NK-92 (cell line): ENCODE measurements around the gene CPLX1.
"Not testable (repeated sequence)": the region's sequence is repeated elsewhere in the genome, so short reads cannot be mapped to it uniquely, and the experiment has no call there.

Experiments used
- DNase-seq: peaks from one replicate; lab custom pipeline; 2025; ENCODE audit not compliant: unreplicated experiment; lab: John Stamatoyannopoulos, UW

CPLX1 gene

GRCh38 chr4:779555-779954, 46.4 kb downstream of the CPLX1 start:
- no peak for DNase-seq

GRCh38 chr4:777520-778262, 48.2 kb downstream of the CPLX1 start:
- no peak for DNase-seq

- DNase-seq: no peak
Measured at GRCh38 chr4:776743-777441, 49.0 kb downstream of the CPLX1 start.

GRCh38 chr4:775485-775884, 50.4 kb downstream of the CPLX1 start:
- DNase-seq: not testable (repeated sequence)

GRCh38 chr4:774419-775092, 51.4 kb downstream of the CPLX1 start:
- not testable (repeated sequence) for DNase-seq

GRCh38 chr4:773214-773613, 52.7 kb downstream of the CPLX1 start:
- DNase-seq: no peak

- no peak for DNase-seq
Measured at GRCh38 chr4:772776-773175, 53.2 kb downstream of the CPLX1 start.

- no peak for DNase-seq
Measured at GRCh38 chr4:772118-772517, 53.8 kb downstream of the CPLX1 start.

- DNase-seq: no peak
Measured at GRCh38 chr4:771464-771863, 54.5 kb downstream of the CPLX1 start.

- DNase-seq: no peak
Measured at GRCh38 chr4:770022-770421, 55.9 kb downstream of the CPLX1 start.

GRCh38 chr4:769511-769910, 56.4 kb downstream of the CPLX1 start:
- no peak for DNase-seq

GRCh38 chr4:768995-769394, 56.9 kb downstream of the CPLX1 start:
- no peak for DNase-seq

GRCh38 chr4:768076-768475, 57.9 kb downstream of the CPLX1 start:
- no peak for DNase-seq

GRCh38 chr4:766559-767283, 59.2 kb downstream of the CPLX1 start:
- no peak for DNase-seq

GRCh38 chr4:766152-766515, 59.8 kb downstream of the CPLX1 start:
- no peak for DNase-seq

- DNase-seq: no peak
Measured at GRCh38 chr4:764405-765169, 61.3 kb downstream of the CPLX1 start.

GRCh38 chr4:763922-764321, 62.0 kb downstream of the CPLX1 start:
- no peak for DNase-seq

GRCh38 chr4:763191-763810, 62.6 kb downstream of the CPLX1 start:
- no peak for DNase-seq

- no peak for DNase-seq
Measured at GRCh38 chr4:762211-763190, 63.4 kb downstream of the CPLX1 start.
